ENCODE measurements around the gene ASTN2.

GRCh38 chr9:116477584-116478141 lies 937.2 kb downstream of the ASTN2 start:
- TF ChIP-seq, protein P1, sequence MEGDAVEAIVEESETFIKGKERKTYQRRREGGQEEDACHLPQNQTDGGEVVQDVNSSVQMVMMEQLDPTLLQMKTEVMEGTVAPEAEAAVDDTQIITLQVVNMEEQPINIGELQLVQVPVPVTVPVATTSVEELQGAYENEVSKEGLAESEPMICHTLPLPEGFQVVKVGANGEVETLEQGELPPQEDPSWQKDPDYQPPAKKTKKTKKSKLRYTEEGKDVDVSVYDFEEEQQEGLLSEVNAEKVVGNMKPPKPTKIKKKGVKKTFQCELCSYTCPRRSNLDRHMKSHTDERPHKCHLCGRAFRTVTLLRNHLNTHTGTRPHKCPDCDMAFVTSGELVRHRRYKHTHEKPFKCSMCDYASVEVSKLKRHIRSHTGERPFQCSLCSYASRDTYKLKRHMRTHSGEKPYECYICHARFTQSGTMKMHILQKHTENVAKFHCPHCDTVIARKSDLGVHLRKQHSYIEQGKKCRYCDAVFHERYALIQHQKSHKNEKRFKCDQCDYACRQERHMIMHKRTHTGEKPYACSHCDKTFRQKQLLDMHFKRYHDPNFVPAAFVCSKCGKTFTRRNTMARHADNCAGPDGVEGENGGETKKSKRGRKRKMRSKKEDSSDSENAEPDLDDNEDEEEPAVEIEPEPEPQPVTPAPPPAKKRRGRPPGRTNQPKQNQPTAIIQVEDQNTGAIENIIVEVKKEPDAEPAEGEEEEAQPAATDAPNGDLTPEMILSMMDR (IDR thresholded peaks at IDR 0.05), result no peak
- no peak for TF ChIP-seq POLR2A (IDR thresholded peaks at IDR 0.05)

Measured in testis (tissue), 2 donors.